GM19395 (cell line): ENCODE measurements around the gene ARHGEF1.

Source experiments
- ATAC-seq: cut with Tn5 transposase; IDR thresholded peaks from one replicate; pipeline ENCODE4 v1.9.1; 2021; ENCODE audit warnings: mild to moderate bottlenecking, moderate library complexity; ENCODE audit not compliant: unreplicated experiment

Gene ARHGEF1

DNA sequence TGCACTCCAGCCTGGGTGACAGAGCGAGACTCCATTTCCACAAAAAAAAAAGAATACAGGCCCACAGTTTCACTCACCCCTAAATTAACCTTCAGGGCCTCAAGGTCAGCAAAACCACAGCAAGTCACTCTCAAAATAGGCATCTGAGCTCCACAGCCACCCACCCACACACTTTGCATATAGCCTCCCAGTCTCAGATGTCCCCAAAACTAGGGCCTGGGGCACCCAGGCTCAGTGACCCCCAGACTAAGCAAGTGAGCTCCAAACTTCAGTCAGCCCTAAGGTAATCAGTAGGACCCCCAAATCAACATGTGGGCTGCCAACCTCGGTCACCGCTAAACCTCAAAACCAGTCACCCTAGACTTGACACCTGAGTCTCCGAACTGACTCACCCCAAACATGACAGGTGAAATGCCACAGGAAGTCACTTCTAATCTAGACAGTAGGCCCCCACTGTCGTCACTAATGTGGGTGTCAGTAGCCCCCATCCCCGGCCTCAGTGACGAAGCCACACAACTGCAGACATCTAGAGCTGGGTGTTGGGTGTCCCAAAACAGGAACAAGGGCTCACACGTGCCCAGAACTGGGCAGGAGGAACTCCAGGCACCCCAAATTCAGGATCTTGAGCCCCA, 62.3 kb downstream of the ARHGEF1 start:
- peak; percentile 80 for ATAC-seq

DNA sequence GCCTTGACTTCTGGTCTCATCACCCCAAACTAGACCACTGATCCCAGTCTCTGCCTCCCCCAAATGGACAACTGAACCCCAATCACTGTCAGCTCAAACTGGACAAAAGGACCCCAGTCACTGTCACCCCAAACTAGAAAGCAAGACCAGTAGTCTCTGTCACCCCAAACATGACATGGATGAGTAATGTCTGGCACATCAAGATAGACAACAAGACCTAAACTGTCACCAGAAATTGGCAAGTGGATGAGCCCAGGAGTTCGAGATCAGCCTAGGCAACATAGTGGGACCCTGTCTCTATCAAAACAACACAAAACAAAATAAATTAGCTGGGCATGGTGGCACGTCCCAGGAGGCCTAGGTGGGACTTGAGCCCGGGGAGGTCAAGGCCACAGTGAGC, 64.1 kb downstream of the ARHGEF1 start:
- no peak for ATAC-seq

DNA sequence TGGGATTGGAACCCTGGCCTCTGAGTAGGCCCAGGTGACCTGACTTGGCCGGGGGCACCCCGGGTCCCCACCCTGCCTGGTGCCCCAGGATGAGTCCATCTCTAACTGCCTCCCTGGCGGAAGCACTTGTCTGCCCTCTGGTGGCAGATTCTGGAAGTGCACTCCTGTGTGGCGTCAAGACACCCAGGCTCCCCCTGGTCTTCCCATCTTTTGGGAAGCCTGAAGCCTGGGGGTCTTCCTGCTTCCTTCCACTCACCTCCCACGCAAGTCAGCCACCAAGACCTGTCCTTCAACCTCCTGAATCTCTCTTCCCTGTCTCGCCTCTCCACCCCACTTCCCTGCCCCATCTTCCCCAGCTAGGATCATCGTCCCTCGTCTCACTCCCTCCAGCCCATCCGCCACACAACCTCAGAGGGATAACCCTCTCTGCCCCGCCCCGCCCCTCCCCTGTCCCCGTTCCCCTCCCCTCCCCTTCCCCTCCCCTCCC, 68.7 kb downstream of the ARHGEF1 start:
- no peak for ATAC-seq

DNA sequence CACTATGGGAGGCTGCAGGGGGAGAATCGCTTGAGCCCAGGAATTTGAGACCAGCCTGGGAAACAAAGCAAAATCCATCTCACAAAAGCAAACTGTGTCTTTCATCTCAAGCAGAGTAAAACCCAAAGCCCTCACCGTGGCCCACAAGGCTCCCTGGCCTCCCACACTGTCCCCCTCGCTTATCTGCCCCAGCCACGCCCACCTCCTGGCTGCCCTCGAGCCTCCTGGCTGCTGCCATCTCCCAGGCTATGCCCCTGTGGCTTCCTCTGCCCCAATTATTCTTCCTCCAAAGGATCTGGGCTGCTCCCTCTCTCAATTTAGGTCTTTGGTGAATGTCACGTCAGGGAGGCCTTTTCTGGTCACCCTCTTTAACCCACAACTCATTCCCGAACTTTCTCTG, 72.5 kb downstream of the ARHGEF1 start:
- no peak for ATAC-seq

DNA sequence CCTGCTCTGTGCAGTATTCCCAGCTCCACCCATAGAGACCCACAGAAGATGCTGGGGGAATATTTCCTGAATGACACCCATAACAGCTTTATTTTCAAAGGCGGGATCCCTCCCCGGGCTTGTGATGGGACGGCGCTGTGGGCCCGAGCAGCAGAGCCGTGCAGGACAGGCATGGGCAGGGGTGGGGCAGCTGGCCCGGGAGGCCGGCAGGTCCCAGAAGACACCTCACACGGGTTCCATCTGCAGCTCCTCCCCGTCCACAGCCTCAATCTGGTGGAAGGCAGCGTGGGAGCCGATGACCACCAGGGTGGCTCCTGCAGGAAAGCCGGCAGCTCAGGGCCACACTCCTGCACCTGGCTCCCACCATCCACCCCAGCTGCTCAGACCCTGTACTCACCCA, 73.6 kb downstream of the ARHGEF1 start:
- no peak for ATAC-seq
